H1 (cell line): ENCODE data around the gene TAMALIN. TPM values are rescaled to one million over a fixed set of nuclear protein-coding genes. Genes with fewer than 3 reads are reported as not detected.

Source experiments
- CTCF ChIA-PET: fragments of 300-600 bp; sonication (Branson Sonifier 250); formaldehyde crosslinking; loops from one replicate; lab custom pipeline; 2021; ENCODE audit not compliant: partially characterized antibody; lab: Charles Lee
- POLR2A ChIA-PET: fragments of 300-600 bp; sonication (Branson Sonifier 250); formaldehyde crosslinking; loops from one replicate; lab custom pipeline; 2021; ENCODE audit warnings: inconsistent platforms; ENCODE audit not compliant: partially characterized antibody; lab: Charles Lee
- DNase-seq, 2 experiments: peaks; one replicate each; pipeline versions ENCODE4 v3.0.0 to v3.0.0-alpha.2; 2010 to 2022; ENCODE audit warnings: low spot score in 2 of 2, low read depth in 1 of 2, mixed read lengths in 1 of 2
- FAIRE-seq: peaks from 2 replicates; lab custom pipeline; 2011; peaks lifted over from hg19 to GRCh38; lab: Jason Lieb, UNC
- H2AFZ ChIP-seq: 2 replicates; pipeline ENCODE4 v1.8.1; 2012; ENCODE audit warnings: low read length, inconsistent platforms
- H2AK5ac ChIP-seq: 2 replicates; pipeline ENCODE4 v1.6.1; 2013; ENCODE audit warnings: low read depth, low read length
- H2BK120ac ChIP-seq: replicated peaks from 2 replicates; pipeline ENCODE3; 2013; ENCODE audit warnings: low read depth, low read length, inconsistent platforms
- H2BK12ac ChIP-seq: 2 replicates; pipeline ENCODE4 v1.6.1; 2013; ENCODE audit warnings: low read depth, low read length
- H2BK15ac ChIP-seq: 2 replicates; pipeline ENCODE4 v1.6.1; 2013; ENCODE audit warnings: low read length
- H2BK20ac ChIP-seq: 2 replicates; pipeline ENCODE4 v1.6.1; 2013; ENCODE audit warnings: low read length
- H2BK5ac ChIP-seq: 2 replicates; pipeline ENCODE4 v1.6.1; 2013; ENCODE audit warnings: low read depth, low read length
- H3K14ac ChIP-seq: 2 replicates; pipeline ENCODE4 v1.6.1; 2013; ENCODE audit warnings: inconsistent platforms; ENCODE audit not compliant: insufficient read length
- H3K18ac ChIP-seq: 2 replicates; pipeline ENCODE4 v1.6.1; 2013; ENCODE audit warnings: low read length; ENCODE audit errors: extremely low read depth
- H3K23ac ChIP-seq: 2 replicates; pipeline ENCODE4 v1.6.1; 2013; ENCODE audit warnings: inconsistent platforms; ENCODE audit not compliant: insufficient read length
- H3K23me2 ChIP-seq: 2 replicates; pipeline ENCODE4 v1.6.1; 2013; ENCODE audit warnings: low read depth, low read length
- H3K27ac ChIP-seq: 2 replicates; pipeline ENCODE4 v1.6.1; 2011; ENCODE audit warnings: low read depth, low read length, inconsistent platforms
- H3K27me3 ChIP-seq, 4 experiments: replicated peaks in 1 of 4; 1 replicate in 1 of 4; 2 replicates in 3 of 4; pipeline versions ENCODE4 v1.6.1 to v1.8.1; 2011 to 2013; ENCODE audit warnings: low read length in 3 of 4, mild to moderate bottlenecking in 3 of 4, inconsistent platforms in 2 of 4, mixed read lengths in 2 of 4, moderate library complexity in 1 of 4; ENCODE audit not compliant: control insufficient read depth in 3 of 4, insufficient read depth in 3 of 4; ENCODE audit errors: extremely low read depth in 1 of 4
- H3K36me3 ChIP-seq, 4 experiments: 2 replicates each; pipeline versions ENCODE4 v1.6.1 to v1.8.1; 2011 to 2013; ENCODE audit warnings: mild to moderate bottlenecking in 4 of 4, low read length in 3 of 4, moderate library complexity in 2 of 4, control low read depth in 1 of 4, inconsistent platforms in 1 of 4; ENCODE audit not compliant: insufficient read depth in 4 of 4, control insufficient read depth in 2 of 4
- H3K4ac ChIP-seq: replicated peaks from 2 replicates; pipeline ENCODE3; 2013; ENCODE audit warnings: low read length, low read depth, mixed read lengths, inconsistent platforms; ENCODE audit not compliant: insufficient read length
- H3K4me1 ChIP-seq, 4 experiments: replicated peaks in 1 of 4; 1 replicate in 1 of 4; 2 replicates in 3 of 4; pipeline versions ENCODE4 v1.6.1 to v1.8.1; 2011 to 2013; ENCODE audit warnings: low read length in 3 of 4, inconsistent platforms in 2 of 4, mixed read lengths in 1 of 4; ENCODE audit not compliant: insufficient read depth in 4 of 4, control insufficient read depth in 3 of 4
- H3K4me2 ChIP-seq, 2 experiments: 2 replicates each; pipeline versions ENCODE4 v1.6.1 to v1.8.1; 2011 to 2013; ENCODE audit warnings: low read depth in 2 of 2, low read length in 2 of 2, control low read depth in 1 of 2, inconsistent platforms in 1 of 2, mild to moderate bottlenecking in 1 of 2; ENCODE audit not compliant: insufficient read depth in 1 of 2
- H3K4me3 ChIP-seq, 4 experiments: fragments of 200-600, 300-600 bp in 1 of 4; sonication (generic), shearing (Covaris generic), sonication (Bioruptor Twin) in 1 of 4; 2 replicates each; pipeline versions ENCODE4 v1.5.1 to v1.8.1; 2011 to 2016; ENCODE audit warnings: low read length in 4 of 4, low read depth in 3 of 4, control low read depth in 2 of 4, inconsistent platforms in 2 of 4, mild to moderate bottlenecking in 2 of 4, mixed read lengths in 1 of 4, moderate library complexity in 1 of 4; ENCODE audit not compliant: insufficient read depth in 2 of 4; ENCODE audit errors: extremely low read depth in 1 of 4
- H3K56ac ChIP-seq: replicated peaks from 2 replicates; pipeline ENCODE3; 2013; ENCODE audit warnings: low read depth, mild to moderate bottlenecking, mixed read lengths, low read length, inconsistent platforms; ENCODE audit not compliant: insufficient read length
- H3K79me1 ChIP-seq: 2 replicates; pipeline ENCODE4 v1.6.1; 2013; ENCODE audit warnings: low read depth, low read length, control low read depth
- H3K79me2 ChIP-seq, 2 experiments: 2 replicates each; pipeline versions ENCODE4 v1.6.1 to v1.8.1; 2012 to 2013; ENCODE audit warnings: low read length in 2 of 2, mild to moderate bottlenecking in 2 of 2, inconsistent platforms in 1 of 2; ENCODE audit not compliant: insufficient read depth in 2 of 2, control insufficient read depth in 1 of 2
- H3K9ac ChIP-seq, 4 experiments: replicated peaks in 1 of 4; 1 replicate in 1 of 4; 2 replicates in 3 of 4; pipeline versions ENCODE4 v1.6.1 to v1.8.1; 2011 to 2013; ENCODE audit warnings: low read depth in 3 of 4, low read length in 3 of 4, control low read depth in 2 of 4, mild to moderate bottlenecking in 2 of 4, moderate library complexity in 2 of 4, inconsistent platforms in 1 of 4; ENCODE audit errors: extremely low read depth in 1 of 4
- H3K9me3 ChIP-seq, 2 experiments: 2 replicates each; pipeline versions ENCODE4 v1.6.1 to v1.8.1; 2012 to 2013; ENCODE audit warnings: mild to moderate bottlenecking in 2 of 2, moderate library complexity in 2 of 2, control low read depth in 1 of 2, inconsistent platforms in 1 of 2, low read depth in 1 of 2, low read length in 1 of 2, mixed read lengths in 1 of 2; ENCODE audit not compliant: insufficient read depth in 2 of 2
- H4K20me1 ChIP-seq, 2 experiments: replicated peaks in 1 of 2; 2 replicates each; pipeline versions ENCODE3 to v1.8.1; 2011 to 2013; ENCODE audit warnings: inconsistent platforms in 2 of 2, low read length in 2 of 2, mild to moderate bottlenecking in 1 of 2; ENCODE audit not compliant: insufficient read depth in 2 of 2, control insufficient read depth in 1 of 2
- H4K5ac ChIP-seq: 2 replicates; pipeline ENCODE4 v1.6.1; 2013; ENCODE audit warnings: low read length, low read depth, mixed read lengths, inconsistent platforms; ENCODE audit not compliant: insufficient read length
- H4K8ac ChIP-seq: 2 replicates; pipeline ENCODE4 v1.8.0; 2013; ENCODE audit warnings: mild to moderate bottlenecking, moderate library complexity, low read length, inconsistent platforms; ENCODE audit not compliant: insufficient read depth; ENCODE audit errors: extremely low read depth
- H4K91ac ChIP-seq: replicated peaks from 2 replicates; pipeline ENCODE3; 2013; ENCODE audit warnings: low read length, mixed read lengths, inconsistent platforms; ENCODE audit not compliant: insufficient read length
- ASH2L ChIP-seq: fragments of 200-600, 300-600 bp; sonication (generic); IDR thresholded peaks from one replicate; pipeline ENCODE4 v1.7.1; 2017; ENCODE audit warnings: low read length
- BCL11A ChIP-seq, 2 experiments: IDR thresholded peaks; one replicate each; pipeline ENCODE4 v1.6.1; 2011; ENCODE audit warnings: low read depth in 2 of 2, low read length in 2 of 2, mild to moderate bottlenecking in 2 of 2
- BRCA1 ChIP-seq: IDR thresholded peaks from 2 replicates; pipeline ENCODE4 v1.6.1; 2012; ENCODE audit warnings: low read depth, low read length, improper control_type of control experiment
- CBX8 ChIP-seq: fragments of 300-800, 300-1000 bp; sonication (generic); IDR thresholded peaks from 2 replicates; pipeline ENCODE4 v1.7.1; 2016; ENCODE audit warnings: low read depth, low read length, borderline replicate concordance
- CREB1 ChIP-seq: IDR thresholded peaks from 2 replicates; pipeline ENCODE4 v1.6.1; 2012; ENCODE audit warnings: inconsistent platforms
- EGR1 ChIP-seq: IDR thresholded peaks from 2 replicates; pipeline ENCODE4 v1.6.1; 2011; ENCODE audit warnings: low read depth, low read length, borderline replicate concordance
- JUN ChIP-seq: IDR thresholded peaks from 2 replicates; pipeline ENCODE4 v1.6.1; 2011; ENCODE audit warnings: low read depth, mild to moderate bottlenecking, improper control_type of control experiment, low read length
- KDM1A ChIP-seq: fragments of 200-600, 300-600 bp; sonication (generic); IDR thresholded peaks from 2 replicates; pipeline ENCODE4 v1.7.1; 2016; ENCODE audit warnings: mild to moderate bottlenecking, low read length, borderline replicate concordance
- POLR2A ChIP-seq, 2 experiments: IDR thresholded peaks; 1 replicate in 1 of 2; 2 replicates in 1 of 2; pipeline ENCODE4 v1.6.1; 2011; ENCODE audit warnings: low read depth in 2 of 2, low read length in 2 of 2, mild to moderate bottlenecking in 2 of 2; ENCODE audit errors: control extremely low read depth in 1 of 2
- POLR2AphosphoS5 ChIP-seq: IDR thresholded peaks from 2 replicates; pipeline ENCODE4 v1.6.1; 2011; ENCODE audit warnings: low read depth, low read length
- RXRA ChIP-seq: IDR thresholded peaks from 2 replicates; pipeline ENCODE4 v1.6.1; 2011; ENCODE audit warnings: low read depth, mild to moderate bottlenecking, low read length, moderate library complexity; ENCODE audit not compliant: insufficient read depth
- TBP ChIP-seq: IDR thresholded peaks from 2 replicates; pipeline ENCODE4 v1.6.1; 2011; ENCODE audit warnings: low read depth, low read length, improper control_type of control experiment
- YY1 ChIP-seq: IDR thresholded peaks from 2 replicates; pipeline ENCODE4 v1.6.1; 2011; ENCODE audit warnings: low read depth, mild to moderate bottlenecking, low read length
- ZNF274 ChIP-seq: IDR thresholded peaks from 2 replicates; pipeline ENCODE4 v1.7.0; 2012; ENCODE audit warnings: low read length, borderline replicate concordance; ENCODE audit errors: extremely low read depth
- WGBS, 2 experiments: shearing (Covaris generic) in 1 of 2; methylation state at CpG; one replicate each; pipeline versions ENCODE4 v1.1.6 to v1.1.7; 2013 to 2015; ENCODE audit warnings: low lambda C conversion rate in 2 of 2, mixed read lengths in 2 of 2, inconsistent platforms in 1 of 2, low coverage in 1 of 2, missing lambda C conversion rate in 1 of 2; ENCODE audit not compliant: insufficient replicate concordance in 2 of 2, insufficient coverage in 1 of 2, insufficient read length in 1 of 2; ENCODE audit errors: extremely low coverage in 1 of 2, missing lambda C conversion rate in 1 of 2; 5-methylcytosine and 5-hydroxymethylcytosine counted together
- polyA plus RNA-seq, 7 experiments: library from polyadenylated mRNA; depleted of rRNA in 3 of 7; stranded (reverse) in 5 of 7; unstranded in 2 of 7; fragments of >200 nt in 5 of 7; fragments of 200-250 nt in 2 of 7; gene quantifications; 1 replicate in 5 of 7; 2 replicates in 1 of 7; 4 replicates in 1 of 7; pipeline versions ENCODE4 v1.2.1 to v1.2.3, GENCODE V29; 2011 to 2013; ENCODE audit warnings: missing spikeins in 2 of 7, mixed read lengths in 2 of 7
- total RNA-seq: library from RNA; stranded (reverse); fragmentation: NEBNext Ultra II Directional; extraction: Animal tissue kit (Norgen Biotek cat#: 25700); gene quantifications from 2 replicates; pipeline ENCODE4 v1.2.1, GENCODE V29; 2021

The TAMALIN gene
- total and polyA plus RNA-seq, 2 of the 8 experiments (the other 6 are each of a cell fraction or from before 2014, with no cell fraction given), result 2.6 to 4.9 TPM

- Histone ChIP-seq H3K4me1 (peaks cover 3 to 8% (median 5%) of the 10 kb centered on the region in 4 experiments; a peak in 5 of 7 replicates), H2AFZ (no peak overlapping the region), H4K5ac (no peak overlapping the region), H3K27ac (no peak overlapping the region), H3K27me3 (no peaks in the 10 kb centered on the region), H3K79me1 (peaks cover 4% of the 10 kb centered on the region; the same call in 1 of the 2 replicates), H2BK12ac (no peak overlapping the region), H4K8ac (no peak overlapping the region), H2BK15ac (no peak overlapping the region), H3K4me3 (no peak overlapping the region), H3K18ac (no peak overlapping the region), H3K79me2 (peaks cover 0 to 6% of the 10 kb centered on the region in 2 experiments; a peak in 1 of 4 replicates), H4K91ac (no peak overlapping the region), H3K4ac (no peak overlapping the region), H4K20me1 (peaks cover 6 to 16% of the 10 kb centered on the region in 2 experiments), H2AK5ac (no peak overlapping the region), H3K9ac (no peak overlapping the region), H3K14ac (no peak overlapping the region), H3K23ac (no peak overlapping the region), H3K9me3 (no peaks in the 10 kb centered on the region), H2BK120ac (no peak overlapping the region), H3K4me2 (no peak overlapping the region), H3K56ac (no peak overlapping the region), H2BK20ac (no peak overlapping the region), H2BK5ac (no peak overlapping the region), H3K36me3 (peaks cover 2 to 17% (median 11%) of the 10 kb centered on the region in 4 experiments; a peak in 7 of 8 replicates), H3K23me2 (no peaks in the 10 kb centered on the region)
- ChIA-PET POLR2A (interaction anchor here (1.3 kb wide), 1 partner anchor 25 kb away, joined by 3 read pairs; the partner anchor contains the start of gene ACVR1B), CTCF (interaction anchor here (0.6 to 4.0 kb wide), 16 partner anchors 10 to 150 kb away, joined by 3 to 20 read pairs (median 5); no protein-coding TSS in a partner anchor)
- DNase-seq (no peak), FAIRE-seq (no peak)
- 96% methylated on average over 10 of the region's 10 CpGs; no CpG with 5 or more reads in 1 of the 2 experiments for WGBS, 2 experiments
- TF ChIP-seq BCL11A (IDR thresholded peaks at IDR 0.05; ENCODE audit: low read depth in 2 of 2, low read length in 2 of 2), result no peak
- no peak for TF ChIP-seq ASH2L
- no peak for TF ChIP-seq EGR1
- no peak for TF ChIP-seq KDM1A
- no peak for TF ChIP-seq CREB1
- no peak for TF ChIP-seq YY1
- no peak for TF ChIP-seq BRCA1
- no peak for TF ChIP-seq CBX8
- TF ChIP-seq ZNF274, result no peak
- no peak for TF ChIP-seq JUN
- no peak for TF ChIP-seq POLR2AphosphoS5
- TF ChIP-seq TBP, result no peak
- TF ChIP-seq POLR2A (IDR thresholded peaks at IDR 0.05; ENCODE audit: control extremely low read depth in 1 of 2, low read depth in 2 of 2, low read length in 2 of 2), result no peak
- no peak for TF ChIP-seq RXRA
Observed at GRCh38 chr12:51976376-51977160, 30.2 kb upstream of the TAMALIN start.
